Measurements from ENCODE around the gene OR2D2.

DNA sequence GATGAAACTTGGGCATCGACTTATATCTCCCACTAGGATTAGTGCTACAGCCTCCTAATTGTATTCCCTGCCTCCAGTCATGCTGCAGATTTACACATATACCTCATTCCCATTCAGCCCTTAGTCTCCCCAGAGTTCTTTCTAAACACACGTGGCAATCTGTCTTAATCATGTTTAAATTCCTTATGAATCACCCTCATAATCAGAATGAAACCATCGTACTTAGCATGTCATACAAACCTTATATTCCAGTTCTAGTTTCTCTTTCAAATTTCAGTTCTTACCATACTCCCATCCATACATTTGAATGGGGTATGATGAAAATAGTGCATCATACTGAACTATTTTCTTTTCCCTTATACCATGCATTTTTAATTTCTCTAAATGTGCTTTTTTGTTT, 35.4 kb downstream of the OR2D2 start:
- TF ChIP-seq EZH2phosphoT487 (IDR thresholded peaks at IDR 0.05; ENCODE audit: borderline replicate concordance, low read depth, low read length) = no peak
- TF ChIP-seq, protein P1, sequence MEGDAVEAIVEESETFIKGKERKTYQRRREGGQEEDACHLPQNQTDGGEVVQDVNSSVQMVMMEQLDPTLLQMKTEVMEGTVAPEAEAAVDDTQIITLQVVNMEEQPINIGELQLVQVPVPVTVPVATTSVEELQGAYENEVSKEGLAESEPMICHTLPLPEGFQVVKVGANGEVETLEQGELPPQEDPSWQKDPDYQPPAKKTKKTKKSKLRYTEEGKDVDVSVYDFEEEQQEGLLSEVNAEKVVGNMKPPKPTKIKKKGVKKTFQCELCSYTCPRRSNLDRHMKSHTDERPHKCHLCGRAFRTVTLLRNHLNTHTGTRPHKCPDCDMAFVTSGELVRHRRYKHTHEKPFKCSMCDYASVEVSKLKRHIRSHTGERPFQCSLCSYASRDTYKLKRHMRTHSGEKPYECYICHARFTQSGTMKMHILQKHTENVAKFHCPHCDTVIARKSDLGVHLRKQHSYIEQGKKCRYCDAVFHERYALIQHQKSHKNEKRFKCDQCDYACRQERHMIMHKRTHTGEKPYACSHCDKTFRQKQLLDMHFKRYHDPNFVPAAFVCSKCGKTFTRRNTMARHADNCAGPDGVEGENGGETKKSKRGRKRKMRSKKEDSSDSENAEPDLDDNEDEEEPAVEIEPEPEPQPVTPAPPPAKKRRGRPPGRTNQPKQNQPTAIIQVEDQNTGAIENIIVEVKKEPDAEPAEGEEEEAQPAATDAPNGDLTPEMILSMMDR (conservative IDR thresholded peaks at IDR 0.05; ENCODE audit: low read length) = no peak

Measured in OCI-LY7 (cell line).